GM23338 (cell line): ENCODE data around the gene SCIN. TPM values are rescaled to one million over a fixed set of nuclear protein-coding genes. Genes with fewer than 3 reads are reported as not detected.

Source experiments
- ATAC-seq: fragments of 200-7000 bp; cut with Tn5 transposase; 3 replicates; pipeline ENCODE4 v1.9.1; 2020
- DNase-seq: peaks from one replicate; pipeline ENCODE4 v3.0.0-alpha.2; 2015; ENCODE audit warnings: low spot score
- H2AFZ ChIP-seq: fragments of 200-600 bp; sonication (generic); 2 replicates; pipeline ENCODE4 v1.8.0; 2016; ENCODE audit warnings: antibody characterized with exemption, mild to moderate bottlenecking, moderate library complexity
- H3F3A ChIP-seq: fragments of 200-600 bp; sonication (generic); replicated peaks from 2 replicates; pipeline ENCODE4 v1.8.0; 2017; ENCODE audit warnings: antibody characterized with exemption, mixed run types, low read depth
- H3K27ac ChIP-seq: fragments of 200-600 bp; sonication (generic); 2 replicates; pipeline ENCODE4 v1.6.1; 2016; ENCODE audit warnings: low read depth
- H3K27me3 ChIP-seq: fragments of 200-600 bp; sonication (generic); 2 replicates; pipeline ENCODE4 v1.8.0; 2016; ENCODE audit warnings: mild to moderate bottlenecking, mixed run types, moderate library complexity; ENCODE audit not compliant: insufficient read depth
- H3K36me3 ChIP-seq: fragments of 200-600 bp; sonication (generic); 2 replicates; pipeline ENCODE4 v1.8.0; 2016; ENCODE audit warnings: mild to moderate bottlenecking; ENCODE audit not compliant: insufficient read depth
- H3K4me1 ChIP-seq: fragments of 200-600 bp; sonication (generic); 2 replicates; pipeline ENCODE4 v1.8.0; 2016; ENCODE audit warnings: mild to moderate bottlenecking, moderate library complexity; ENCODE audit not compliant: insufficient read depth
- H3K4me2 ChIP-seq: fragments of 200-600 bp; sonication (generic); 2 replicates; pipeline ENCODE4 v1.7.1; 2017; ENCODE audit warnings: mixed run types
- H3K4me3 ChIP-seq: fragments of 200-600 bp; sonication (generic); 2 replicates; pipeline ENCODE4 v1.6.1; 2016; ENCODE audit warnings: mixed run types
- H3K79me2 ChIP-seq: fragments of 200-600 bp; sonication (generic); replicated peaks from 2 replicates; pipeline ENCODE4 v1.8.0; 2017; ENCODE audit warnings: mild to moderate bottlenecking; ENCODE audit not compliant: insufficient read depth
- H3K9me2 ChIP-seq: fragments of 200-600 bp; sonication (generic); 2 replicates; pipeline ENCODE4 v1.8.0; 2017; ENCODE audit not compliant: insufficient read depth
- H4K20me1 ChIP-seq: fragments of 200-600 bp; sonication (generic); replicated peaks from 2 replicates; pipeline ENCODE4 v1.8.0; 2017; ENCODE audit warnings: mild to moderate bottlenecking; ENCODE audit not compliant: insufficient read depth
- H3K27ac Mint-ChIP-seq: 2 replicates; pipeline ENCODE4 v1.8.0; 2020; ENCODE audit warnings: inconsistent platforms, mild to moderate bottlenecking, moderate library complexity, mixed read lengths
- H3K27me3 Mint-ChIP-seq: 3 replicates; pipeline ENCODE4 v1.8.0; 2022; ENCODE audit warnings: low read depth, mild to moderate bottlenecking, moderate library complexity, mixed read lengths, inconsistent platforms; ENCODE audit not compliant: insufficient read depth, poor library complexity
- H3K36me3 Mint-ChIP-seq: 3 replicates; pipeline ENCODE4 v1.8.0; 2021; ENCODE audit warnings: low read depth, mild to moderate bottlenecking, inconsistent platforms, moderate library complexity, mixed read lengths
- H3K4me1 Mint-ChIP-seq: 3 replicates; pipeline ENCODE4 v1.8.0; 2020; ENCODE audit warnings: mild to moderate bottlenecking, inconsistent platforms, mixed read lengths
- H3K4me3 Mint-ChIP-seq: 3 replicates; pipeline ENCODE4 v1.8.0; 2021; ENCODE audit warnings: moderate library complexity, mild to moderate bottlenecking, inconsistent platforms, mixed read lengths
- H3K9me3 Mint-ChIP-seq: 3 replicates; pipeline ENCODE4 v1.8.0; 2020; ENCODE audit warnings: moderate library complexity, mild to moderate bottlenecking, inconsistent platforms, mixed read lengths
- CREB1 ChIP-seq: fragments of 250-450 bp; sonication (Bioruptor Pico); IDR thresholded peaks from 2 replicates; pipeline ENCODE4 v1.5.0; 2020; ENCODE audit warnings: low read depth, mild to moderate bottlenecking, moderate library complexity
- CTCF ChIP-seq, 2 experiments: fragments of 200-600 bp in 1 of 2; sonication (generic) in 1 of 2; conservative IDR thresholded peaks; 2 replicates each; pipeline versions ENCODE4 v1.5.1 to v1.6.1; 2016 to 2017; ENCODE audit warnings: antibody characterized with exemption in 2 of 2, low read depth in 2 of 2, mild to moderate bottlenecking in 2 of 2, moderate library complexity in 1 of 2
- ETS1 ChIP-seq: IDR thresholded peaks from 2 replicates; pipeline ENCODE4 v1.6.1; 2016; ENCODE audit warnings: antibody characterized with exemption
- EZH2 ChIP-seq: fragments of 200-600 bp; sonication (generic); IDR thresholded peaks from one replicate; pipeline ENCODE4 v1.8.0; 2017; ENCODE audit warnings: antibody characterized with exemption, mild to moderate bottlenecking, low read depth; ENCODE audit not compliant: unreplicated experiment
- EZH2phosphoT487 ChIP-seq: fragments of 200-600 bp; sonication (generic); IDR thresholded peaks from one replicate; pipeline ENCODE4 v1.8.1; 2018; ENCODE audit warnings: antibody characterized with exemption; ENCODE audit not compliant: unreplicated experiment
- JUNB ChIP-seq: IDR thresholded peaks from one replicate; pipeline ENCODE4 v1.6.1; 2016; ENCODE audit warnings: antibody characterized with exemption; ENCODE audit not compliant: unreplicated experiment
- NANOG ChIP-seq: IDR thresholded peaks from 2 replicates; pipeline ENCODE4 v1.6.1; 2016; ENCODE audit warnings: antibody characterized with exemption, borderline replicate concordance
- POLR2AphosphoS5 ChIP-seq: IDR thresholded peaks from 2 replicates; pipeline ENCODE4 v1.6.1; 2016; ENCODE audit warnings: antibody characterized with exemption, low read depth
- REST ChIP-seq: IDR thresholded peaks from one replicate; pipeline ENCODE4 v1.6.1; 2018; ENCODE audit warnings: antibody characterized with exemption; ENCODE audit not compliant: unreplicated experiment
- STAT1 ChIP-seq: IDR thresholded peaks from one replicate; pipeline ENCODE4 v1.6.1; 2016; ENCODE audit warnings: antibody characterized with exemption; ENCODE audit not compliant: unreplicated experiment
- ZNF114 ChIP-seq: fragments of 250-450 bp; sonication (Bioruptor Pico); IDR thresholded peaks from 2 replicates; pipeline ENCODE4 v1.5.0; 2020; ENCODE audit warnings: mild to moderate bottlenecking, moderate library complexity
- ZNF331 ChIP-seq: fragments of 250-450 bp; sonication (Bioruptor Pico); IDR thresholded peaks from 2 replicates; pipeline ENCODE4 v1.5.0; 2020; ENCODE audit warnings: low read depth, mild to moderate bottlenecking, moderate library complexity
- ZNF462 ChIP-seq: fragments of 250-450 bp; sonication (Bioruptor Pico); IDR thresholded peaks from 2 replicates; pipeline ENCODE4 v1.5.0; 2020; ENCODE audit warnings: mild to moderate bottlenecking, moderate library complexity
- polyA plus RNA-seq: library from polyadenylated mRNA; unstranded; fragments of >200 nt; fragmentation: Nextera tagmentation; extraction: Ambion mirVana; gene quantifications from 2 replicates; pipeline ENCODE4 v1.2.1, GENCODE V29; 2016
- total RNA-seq: library from RNA; depleted of rRNA; stranded (reverse); fragments of >200 nt; shearing (Covaris generic); gene quantifications from 2 replicates; pipeline ENCODE4 v1.2.3, GENCODE V29; 2014

The SCIN gene
- total and polyA plus RNA-seq, 2 experiments from 2014 or later, result 0.80 to 0.92 TPM

- TF ChIP-seq NANOG (no peak), REST (no peak), CREB1 (CRISPR knock-in tag) (no peak), ZNF114 (no peak), EZH2phosphoT487 (no peak), ETS1 (no peak), ZNF462 (CRISPR knock-in tag) (no peak), EZH2 (no peak), STAT1 (no peak), JUNB (no peak), CTCF (conservative IDR thresholded peaks at IDR 0.05; ENCODE audit: low read depth in 2 of 2) (no peak), POLR2AphosphoS5 (no peak), ZNF331 (CRISPR knock-in tag) (no peak)
- no peaks in the 10 kb centered on the region for H3K9me3 Mint-ChIP-seq
- Histone ChIP-seq H3K9me2 (no peaks in the 10 kb centered on the region), H2AFZ (no peak overlapping the region), H3K36me3 (no peaks in the 10 kb centered on the region), H3K27me3 (peaks cover 20% of the 10 kb centered on the region), H3K79me2 (no peaks in the 10 kb centered on the region), H3K4me3 (no peak overlapping the region), H3K4me1 (peaks cover 5% of the 10 kb centered on the region), H3F3A (no peaks in the 10 kb centered on the region), H3K27ac (no peak overlapping the region), H3K4me2 (no peak overlapping the region), H4K20me1 (no peaks in the 10 kb centered on the region)
- H3K27ac Mint-ChIP-seq, result no peak overlapping the region
- peaks cover 14% of the 10 kb centered on the region; the same call in 2 of the 3 replicates for H3K4me1 Mint-ChIP-seq
- H3K36me3 Mint-ChIP-seq, result no peaks in the 10 kb centered on the region
- ATAC-seq (no peak), DNase-seq (no peak)
- H3K4me3 Mint-ChIP-seq, result no peak overlapping the region
- H3K27me3 Mint-ChIP-seq, result peaks cover 13% of the 10 kb centered on the region
Measured at GRCh38 chr7:12565873-12566272, 4.6 kb upstream of the SCIN start.
